GM20431 (cell line): ENCODE measurements around the gene PLA2G2D.

Experiments
- in situ Hi-C: fragments of 300-500 bp; cut with MseI, MboI; formaldehyde crosslinking; loops from one replicate; pipeline ENCODE4 v1.15.0; 2020; ENCODE audit warnings: low sequenced_read_pairs; ENCODE audit not compliant: unreplicated experiment

The PLA2G2D gene, protein sequence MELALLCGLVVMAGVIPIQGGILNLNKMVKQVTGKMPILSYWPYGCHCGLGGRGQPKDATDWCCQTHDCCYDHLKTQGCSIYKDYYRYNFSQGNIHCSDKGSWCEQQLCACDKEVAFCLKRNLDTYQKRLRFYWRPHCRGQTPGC

DNA sequence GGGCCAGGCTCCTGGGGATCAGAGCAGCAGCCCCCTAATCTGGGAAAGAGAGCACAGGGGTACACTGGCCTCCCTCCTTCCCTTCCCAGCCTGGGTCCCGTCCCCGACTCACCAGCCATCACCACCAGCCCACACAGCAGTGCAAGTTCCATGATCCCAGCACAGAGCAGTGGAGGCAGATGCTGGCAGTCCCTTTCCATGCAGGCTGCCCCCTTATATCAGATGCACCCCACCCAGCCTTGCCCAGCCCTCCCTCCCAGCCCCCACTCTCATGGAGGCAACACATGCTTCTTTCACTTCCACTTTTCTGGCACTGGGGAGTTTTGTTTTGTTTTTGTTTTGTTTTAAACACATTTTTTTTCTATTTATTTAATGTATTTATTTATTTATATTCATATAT is at the start of gene PLA2G2D:
PLA2G2D (minus strand) TSS at position 190 of the 400 bp plus-strand sequence; CDS start at position 152, 38 bp downstream.
- in situ Hi-C loops, result no loop called here

DNA sequence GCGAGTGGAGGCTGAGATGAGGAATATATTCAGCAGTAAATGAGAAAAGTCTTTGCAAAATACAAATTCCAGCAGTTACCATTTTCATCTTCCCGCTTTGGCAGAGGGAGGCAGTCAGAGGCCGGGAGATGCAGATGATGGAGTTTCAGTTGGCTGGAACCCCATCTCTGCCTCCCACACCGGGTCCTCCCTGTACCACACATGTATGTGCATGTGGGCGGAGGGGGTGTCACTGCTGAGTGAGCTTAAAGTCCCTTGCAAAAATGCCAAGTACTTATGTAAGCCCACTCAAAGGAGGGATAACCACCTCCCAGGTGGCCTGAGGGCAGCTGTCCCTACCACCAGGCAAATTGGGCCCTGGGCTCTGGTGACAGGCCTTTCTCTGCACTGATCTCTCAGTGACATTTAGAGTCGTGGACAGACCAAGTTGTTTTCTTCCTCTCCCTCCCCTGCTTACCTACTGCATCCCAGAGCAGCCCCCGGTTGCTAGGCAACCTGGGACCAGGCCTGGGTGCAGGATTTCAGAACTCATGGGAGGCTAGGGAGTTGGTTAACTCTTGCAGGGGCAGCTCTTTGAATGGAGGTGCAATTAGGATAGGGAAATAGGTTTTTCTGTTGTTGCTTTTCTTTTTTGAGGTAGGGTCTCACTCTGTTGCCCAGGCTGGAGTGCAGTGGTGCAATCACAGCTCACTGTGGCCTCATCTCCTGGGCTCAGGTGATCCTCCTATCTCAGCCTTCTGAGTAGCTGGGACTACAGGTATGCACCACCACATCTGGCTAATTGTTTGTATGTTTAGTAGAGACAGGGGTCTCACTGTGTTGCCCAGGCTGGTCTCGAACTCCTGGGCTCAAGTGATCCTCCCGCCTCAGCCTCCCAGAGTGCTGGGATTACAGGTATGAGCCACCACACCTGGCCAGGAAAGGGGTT is 49.5 kb upstream of the PLA2G2D start:
- in situ Hi-C loops, result no loop called here

DNA sequence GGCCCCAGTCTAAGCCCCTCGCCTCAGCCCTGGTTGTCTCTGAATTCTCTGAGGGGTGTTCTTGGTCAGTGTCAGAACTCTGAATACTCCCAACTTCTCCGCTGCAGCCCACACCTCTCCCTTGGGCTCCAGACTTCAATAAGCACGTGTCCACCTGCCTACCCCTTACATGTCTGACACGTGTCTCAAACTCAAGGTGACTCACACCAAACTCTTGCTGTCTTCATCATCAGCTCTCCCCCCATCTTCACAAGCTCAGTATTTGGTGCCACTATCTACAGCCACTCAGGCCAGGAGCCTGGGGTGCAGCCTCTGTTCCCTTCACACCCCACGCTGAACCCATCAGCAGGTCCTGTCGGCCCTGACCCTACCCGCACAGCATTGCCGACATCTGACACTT is 47.8 kb upstream of the PLA2G2D start:
- in situ Hi-C loops, result no loop called here

DNA sequence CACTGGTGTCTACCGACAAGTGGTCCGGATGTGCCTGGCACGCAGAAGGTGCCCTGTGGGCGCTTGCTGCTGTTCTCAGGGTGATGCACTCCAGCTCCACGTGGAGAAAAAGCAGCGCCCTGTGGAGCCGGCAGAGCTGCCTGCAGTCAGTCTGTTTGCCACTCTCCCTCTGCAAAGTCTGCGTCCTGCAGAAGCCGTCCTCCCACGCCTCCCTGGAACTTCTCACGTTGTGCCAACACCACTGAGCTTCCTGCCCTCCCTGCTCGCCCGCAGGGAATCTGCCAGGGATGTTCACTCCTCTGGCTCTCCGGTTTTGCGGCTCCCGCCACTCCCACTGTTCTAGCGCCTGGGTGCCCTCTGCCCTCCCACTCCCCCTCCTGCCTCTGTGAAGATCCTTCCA is 46.7 kb upstream of the PLA2G2D start:
- in situ Hi-C loops, result no loop called here

DNA sequence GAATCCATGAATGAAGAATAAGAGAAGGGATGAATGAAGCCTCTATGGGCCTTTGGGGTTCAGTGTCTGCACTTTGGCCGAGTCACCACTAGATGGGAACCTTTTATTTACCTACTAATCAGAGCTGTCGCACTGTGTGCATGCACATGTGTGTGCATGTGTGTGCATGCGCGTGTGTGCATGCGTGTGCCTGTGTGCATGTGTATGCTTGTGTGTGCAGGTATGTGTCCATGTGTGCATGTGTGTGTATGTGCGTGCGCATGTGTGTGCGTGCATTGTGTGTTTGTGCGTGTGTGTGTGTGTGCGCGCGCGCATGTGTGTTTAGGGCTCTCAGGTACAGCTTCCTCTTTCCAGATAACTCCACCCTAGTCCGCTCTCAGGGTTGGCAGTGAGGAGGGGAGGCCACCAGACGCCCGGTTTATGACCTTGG is 46.2 kb upstream of the PLA2G2D start:
- in situ Hi-C loops, result no loop called here

DNA sequence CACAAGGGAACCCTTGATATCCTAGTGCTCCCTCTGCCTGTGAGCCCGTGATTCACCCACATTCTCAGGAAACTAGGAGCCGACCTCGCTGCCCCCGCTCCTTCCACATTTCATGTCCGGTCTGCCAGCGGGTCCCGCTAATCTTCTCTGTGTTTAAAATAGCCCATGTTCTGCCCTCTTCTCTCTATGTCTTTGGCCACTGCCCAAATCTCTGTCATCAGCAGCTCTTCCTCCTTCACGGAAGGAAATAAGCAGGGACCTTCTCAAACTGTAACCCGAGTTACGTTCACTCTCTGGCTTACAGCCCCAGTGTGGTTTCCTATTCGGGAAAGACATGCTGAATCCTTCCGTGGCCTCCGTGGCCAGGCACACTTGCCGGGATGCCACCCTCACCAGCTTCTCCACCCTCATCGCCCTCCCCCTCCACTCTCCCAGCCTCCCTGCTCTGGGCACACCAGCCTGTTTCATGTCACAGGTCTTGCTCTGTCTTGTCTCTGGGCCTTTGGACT is 45.4 kb upstream of the PLA2G2D start:
- in situ Hi-C loops, result no loop called here

DNA sequence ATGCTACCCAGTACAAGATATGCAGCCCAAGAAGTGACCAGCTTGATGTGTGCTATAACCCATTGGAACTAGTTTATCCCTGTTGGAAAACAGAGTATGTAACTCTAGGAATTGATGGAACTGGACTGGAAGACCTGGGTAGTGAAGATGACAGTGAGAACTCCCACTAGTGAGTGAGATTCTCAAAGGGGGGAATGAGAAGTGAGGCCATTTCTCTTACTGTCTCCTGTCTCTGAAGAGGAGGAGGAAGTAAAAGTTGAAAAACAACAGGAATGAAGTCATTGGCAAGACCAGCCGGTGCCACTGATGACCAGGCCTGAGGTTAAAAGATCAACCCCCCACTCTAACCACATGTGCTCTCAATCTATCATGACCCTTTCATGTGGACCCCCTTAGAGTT is 40.7 kb upstream of the PLA2G2D start:
- in situ Hi-C loops, result no loop called here

DNA sequence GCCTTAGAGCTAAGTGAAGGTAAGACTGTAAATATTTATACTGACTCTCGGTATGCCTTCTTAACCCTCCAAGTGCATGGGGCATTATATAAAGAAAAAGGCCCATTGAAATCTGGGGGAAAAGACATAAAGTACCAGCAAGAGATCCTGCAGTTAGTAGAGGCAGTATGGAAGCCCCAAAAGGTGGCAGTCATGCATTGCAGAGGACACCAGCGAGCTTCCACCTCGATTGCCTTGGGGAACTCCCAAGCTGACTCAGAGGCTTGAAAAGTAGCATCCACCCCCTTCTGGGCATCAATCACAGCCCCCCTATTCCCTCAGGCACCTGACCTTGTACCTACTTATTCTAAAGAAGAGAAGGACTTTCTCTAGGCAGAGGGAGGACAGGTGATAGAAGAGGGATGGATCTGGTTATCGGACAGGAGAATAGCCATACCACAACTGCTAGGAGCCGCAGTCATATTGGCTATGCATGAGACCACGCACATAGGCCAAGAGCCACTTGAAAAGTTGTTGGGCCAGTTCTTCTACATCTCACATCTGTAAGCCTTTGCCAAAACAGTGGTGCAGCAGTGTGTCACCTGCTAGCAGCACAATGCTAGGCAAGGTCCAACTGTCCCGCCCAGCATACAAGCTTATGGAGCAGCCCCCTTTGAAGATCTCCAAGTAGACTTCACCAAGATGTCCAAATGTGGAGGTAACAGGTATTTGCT is 39.2 kb upstream of the PLA2G2D start:
- in situ Hi-C loops, result loop anchor here (10.0 kb wide), 2 partner anchors 54 to 244 kb away; no protein-coding TSS in a partner anchor

DNA sequence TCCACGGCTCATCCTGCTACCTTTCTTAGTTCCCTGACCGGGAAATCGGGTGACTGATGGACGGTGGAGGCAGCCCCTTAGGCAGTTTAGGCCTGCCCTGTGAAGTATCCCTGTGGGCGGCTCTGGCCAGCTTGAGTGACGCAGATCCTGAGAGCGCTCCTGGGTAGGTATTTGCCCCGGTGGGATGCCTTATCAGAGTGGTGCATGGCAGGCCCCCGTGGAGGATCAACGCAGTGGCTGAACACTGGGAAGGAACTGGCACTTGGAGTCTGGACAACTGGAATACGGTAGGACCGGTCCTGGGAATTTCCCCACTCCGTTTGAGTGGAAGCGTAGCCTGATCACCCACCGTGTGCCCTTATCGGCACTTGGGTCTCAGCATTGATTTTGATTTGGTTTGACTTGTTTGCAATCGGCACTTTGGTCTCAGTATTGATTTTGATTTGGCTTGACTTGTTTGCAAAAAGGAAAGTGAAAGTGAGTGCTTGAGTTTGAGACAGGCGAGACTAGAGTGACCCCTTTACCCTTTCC is 35.0 kb upstream of the PLA2G2D start:
- in situ Hi-C loops, result loop anchor here (10.0 kb wide), 2 partner anchors 50 to 240 kb away; no protein-coding TSS in a partner anchor

DNA sequence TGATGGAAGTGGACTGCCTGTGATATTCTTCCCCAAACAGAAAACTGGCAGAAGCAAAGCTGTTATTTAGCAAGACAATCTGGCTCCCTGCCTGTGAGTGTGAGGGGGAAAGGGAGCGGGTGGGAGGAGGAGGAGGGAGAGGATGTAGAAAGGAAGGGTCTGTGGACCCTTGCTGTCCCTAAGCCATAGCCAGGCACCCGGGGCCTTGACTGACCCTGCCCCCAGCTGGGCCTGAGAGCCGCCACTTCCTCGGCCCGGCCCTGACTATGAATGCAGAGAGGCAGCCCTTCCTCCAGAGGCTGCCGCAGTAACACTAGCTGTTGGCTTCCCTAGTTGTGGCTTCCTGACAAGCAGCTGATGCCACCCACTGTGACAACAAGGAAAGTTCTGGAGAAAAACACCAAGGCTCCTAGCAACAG is 33.7 kb upstream of the PLA2G2D start:
- in situ Hi-C loops, result loop anchor here (10.0 kb wide), 2 partner anchors 48 to 238 kb away; no protein-coding TSS in a partner anchor

DNA sequence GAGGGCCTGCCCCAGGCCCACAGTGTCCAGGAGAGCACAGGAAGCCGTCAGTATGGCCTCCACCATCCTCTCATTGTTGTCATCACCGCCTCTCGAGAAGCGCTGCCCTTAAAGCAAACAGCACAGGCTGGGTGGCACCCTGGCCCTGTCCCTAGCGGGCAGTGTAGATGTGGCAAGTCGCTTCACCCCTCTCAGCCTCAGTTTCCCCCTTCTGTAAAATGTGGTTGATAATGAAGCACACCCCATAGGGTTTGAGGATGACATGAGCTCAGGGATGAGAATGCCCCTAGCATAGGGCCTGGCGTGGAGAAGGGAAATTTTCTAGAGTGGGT is 33.2 kb upstream of the PLA2G2D start:
- in situ Hi-C loops, result loop anchor here (10.0 kb wide), 2 partner anchors 48 to 238 kb away; no protein-coding TSS in a partner anchor

DNA sequence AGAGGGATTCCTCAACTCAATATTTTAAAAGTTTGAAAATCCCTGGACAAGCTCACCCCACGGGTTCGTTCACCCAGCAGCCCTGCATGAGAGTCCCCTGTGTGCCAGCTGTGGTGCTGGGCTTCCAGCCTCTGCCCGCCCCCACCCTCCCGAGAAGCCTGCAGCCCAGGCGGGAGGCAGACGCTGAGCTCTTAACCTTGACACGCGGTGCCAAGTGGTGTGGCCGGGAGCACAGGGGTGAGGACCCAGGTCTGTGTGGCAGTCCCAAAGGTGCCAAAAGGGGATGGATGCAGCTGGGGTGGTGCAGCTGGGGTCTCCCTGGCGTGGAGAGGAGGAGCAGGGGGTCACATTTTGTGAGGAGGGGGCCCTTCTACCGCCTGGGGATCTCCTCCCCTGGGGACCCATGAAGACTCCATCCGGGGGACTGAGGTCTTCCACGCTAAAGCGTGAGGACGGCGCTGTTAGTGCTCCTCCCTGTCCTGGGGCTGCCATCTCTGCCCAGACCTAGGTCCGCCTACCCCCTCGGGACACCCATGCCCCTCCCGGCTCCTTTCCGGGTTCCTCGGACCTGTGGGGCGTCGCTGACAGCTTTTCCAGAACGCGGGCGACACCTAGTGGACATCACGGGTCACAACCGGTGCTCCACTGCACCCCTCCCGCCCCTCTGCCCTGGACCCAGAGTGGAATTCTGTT is 32.7 kb upstream of the PLA2G2D start:
- in situ Hi-C loops, result loop anchor here (10.0 kb wide), 2 partner anchors 47 to 237 kb away; no protein-coding TSS in a partner anchor

DNA sequence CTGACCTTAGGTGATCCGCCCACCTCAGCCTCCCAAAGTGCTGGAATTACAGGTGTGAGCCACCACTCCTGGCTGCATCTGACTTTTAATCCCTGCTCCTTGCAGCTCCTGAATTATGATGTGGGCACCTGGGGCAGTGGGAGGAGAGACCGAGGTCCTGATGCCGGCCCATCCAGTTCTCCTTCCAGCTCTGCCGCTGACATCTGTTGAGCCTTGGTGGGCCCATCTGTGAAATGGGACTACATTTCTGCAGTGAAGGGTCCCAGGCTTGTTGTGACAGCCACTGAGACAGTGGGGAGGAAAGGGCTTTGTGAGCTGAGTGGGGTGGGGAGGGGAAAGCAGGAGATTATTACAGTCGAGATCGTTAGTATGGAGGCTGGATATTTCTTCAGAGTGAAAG is 31.6 kb upstream of the PLA2G2D start:
- in situ Hi-C loops, result loop anchor here (10.0 kb wide), 2 partner anchors 46 to 236 kb away; no protein-coding TSS in a partner anchor

DNA sequence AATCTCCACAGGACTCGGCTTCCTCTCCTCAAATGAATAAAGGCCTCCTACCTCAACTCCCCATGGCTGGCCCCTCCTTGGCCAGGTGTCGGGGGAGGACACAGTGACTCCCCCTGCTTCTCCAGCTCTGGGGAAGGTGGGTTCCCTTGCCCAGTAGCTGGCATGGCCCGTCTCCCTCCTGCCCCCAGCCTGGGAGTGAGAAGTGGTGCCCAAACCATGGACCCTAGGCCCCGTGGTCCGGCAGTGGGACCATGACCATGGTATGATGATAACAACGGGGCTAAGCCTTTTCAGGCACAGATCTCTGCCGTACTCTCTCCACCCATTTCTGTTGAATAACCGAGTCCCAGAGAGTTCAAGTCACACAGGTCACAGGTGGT is 31.0 kb upstream of the PLA2G2D start:
- in situ Hi-C loops, result loop anchor here (10.0 kb wide), 2 partner anchors 46 to 236 kb away; no protein-coding TSS in a partner anchor

DNA sequence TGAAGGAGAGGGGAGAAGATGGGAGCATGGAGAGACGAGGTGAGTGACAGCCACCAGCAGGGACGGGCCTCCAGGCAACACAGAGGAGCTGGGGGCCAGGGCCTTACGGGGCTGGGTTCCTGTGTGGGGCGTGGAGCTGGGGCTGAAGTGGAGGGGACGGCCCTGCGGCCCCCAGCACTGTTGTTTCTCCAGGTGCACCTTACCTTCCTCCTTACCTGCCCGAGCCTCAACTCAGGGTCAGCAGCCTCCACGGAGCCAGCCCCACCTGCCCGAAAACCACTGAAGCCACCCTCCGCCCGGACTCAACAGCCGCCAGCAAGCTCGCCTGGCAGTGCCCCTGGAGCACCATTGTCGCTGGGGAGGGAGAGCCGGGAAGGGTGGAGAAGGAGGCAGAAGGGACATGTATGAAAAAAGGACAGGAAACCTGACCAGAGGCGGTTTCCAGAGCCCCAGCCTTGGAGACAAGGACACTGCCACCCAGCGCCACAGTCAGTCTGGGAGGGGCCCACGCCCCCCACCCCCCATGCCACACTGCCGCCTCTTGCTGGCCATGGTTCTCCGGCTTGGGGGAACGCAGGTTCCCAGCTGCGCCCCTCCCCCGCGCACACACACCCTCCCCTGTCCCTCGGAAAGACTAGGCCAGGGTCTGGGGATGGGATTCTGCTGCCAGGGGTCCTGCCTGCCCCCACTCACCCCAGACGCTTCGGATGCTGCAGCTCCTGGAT is 30.4 kb upstream of the PLA2G2D start:
- in situ Hi-C loops, result loop anchor here (10.0 kb wide), 2 partner anchors 45 to 235 kb away; no protein-coding TSS in a partner anchor

DNA sequence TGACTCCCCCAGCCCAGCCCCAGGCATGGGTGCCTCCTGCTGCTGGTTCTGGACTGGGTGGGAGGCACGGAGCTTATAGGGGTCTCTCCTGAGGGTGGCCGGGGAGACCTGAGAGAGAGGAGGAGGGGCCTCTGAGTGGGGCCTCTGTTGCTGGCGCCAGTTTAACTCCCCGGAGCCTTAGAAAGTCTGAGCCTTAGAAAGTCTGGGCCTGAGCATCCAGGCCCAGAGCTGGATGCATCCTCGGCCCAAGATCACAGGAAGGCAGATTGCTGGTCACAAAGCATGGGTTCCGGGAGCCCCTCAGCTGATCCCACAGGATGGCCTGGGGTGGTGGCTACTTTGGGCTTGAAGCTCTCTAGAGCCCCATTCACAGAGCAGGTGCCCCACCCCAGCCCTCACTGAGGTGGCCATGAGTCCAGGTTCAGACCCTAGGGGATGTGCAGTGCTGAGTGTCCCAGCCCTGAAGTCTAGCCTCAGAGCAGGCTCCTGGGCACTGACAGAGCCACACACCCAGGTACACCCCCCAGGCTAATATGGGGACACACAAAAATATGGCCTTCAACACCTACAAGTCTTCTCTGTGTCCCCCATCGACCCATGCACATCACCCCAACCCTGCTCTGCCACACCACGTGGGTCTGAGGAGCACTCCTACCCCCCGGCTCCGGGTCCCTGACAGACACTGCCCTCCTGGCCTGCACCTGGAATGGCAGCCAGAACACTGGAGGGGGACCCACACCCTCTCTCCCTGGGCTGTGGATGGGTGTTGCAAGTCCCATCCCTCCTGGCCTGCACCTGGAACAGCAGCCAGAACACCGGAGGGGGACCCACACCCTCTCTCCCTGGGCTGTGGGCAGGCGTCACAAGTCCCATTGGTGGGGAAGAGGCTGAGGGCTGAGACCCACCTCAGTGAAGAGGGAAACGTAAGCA is 29.5 kb upstream of the PLA2G2D start:
- in situ Hi-C loops, result no loop called here

DNA sequence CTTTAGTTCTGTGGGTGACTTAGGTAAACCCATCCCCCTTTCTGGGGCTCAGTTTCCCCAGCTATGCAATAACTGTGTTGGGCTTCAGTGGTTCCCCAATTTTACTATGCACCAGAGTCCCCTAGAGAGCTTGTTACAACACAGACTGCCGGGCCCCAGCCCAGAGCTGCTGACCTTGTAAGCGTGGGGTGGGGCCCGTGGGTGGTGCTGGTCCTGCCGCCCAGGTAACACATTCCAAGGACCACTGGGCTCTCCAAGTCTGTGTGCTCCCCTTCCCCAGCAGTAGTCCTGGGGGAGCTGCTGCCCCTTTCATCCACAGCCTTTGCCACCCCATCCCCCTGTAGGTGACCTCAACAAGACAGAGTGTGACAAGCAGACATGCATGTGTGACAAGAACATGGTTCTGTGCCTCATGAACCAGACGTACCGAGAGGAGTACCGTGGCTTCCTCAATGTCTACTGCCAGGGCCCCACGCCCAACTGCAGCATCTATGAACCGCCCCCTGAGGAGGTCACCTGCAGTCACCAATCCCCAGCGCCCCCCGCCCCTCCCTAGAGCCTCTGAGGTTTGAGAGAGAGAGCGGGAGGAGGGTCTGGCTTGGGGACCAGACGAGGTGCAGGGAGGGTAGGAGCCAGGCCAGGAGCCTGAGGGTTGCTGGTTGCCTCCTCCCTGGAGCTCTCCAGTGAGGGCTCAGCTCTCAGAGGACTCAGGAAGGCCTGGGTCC is 28.7 kb upstream of the PLA2G2D start:
- in situ Hi-C loops, result no loop called here
